Measurements from ENCODE around the gene ADAMTSL5. TPM values are rescaled to one million over a fixed set of nuclear protein-coding genes. Genes with fewer than 3 reads are reported as not detected.
A peak's percentile ranks its signal among the peaks of the same experiment; 100 is the strongest.

Gene ADAMTSL5
- total and polyA plus RNA-seq, 2 of the 8 experiments (the other 6 are each of a cell fraction or from before 2014, with no cell fraction given), result 0.82 to 0.99 TPM

GRCh38 chr19:1525343-1525742 is 12.5 kb upstream of the ADAMTSL5 start (continued):
- TF ChIP-seq CHD7 (IDR thresholded peaks at IDR 0.05; ENCODE audit: insufficient replicate concordance, low read length) (no peak), CTCF (IDR thresholded peaks at IDR 0.05; ENCODE audit: control extremely low read depth in 1 of 3, insufficient read depth in 1 of 3, low read depth in 1 of 3, low read length in 3 of 3) (peak in 1 of 3 experiments; percentile 35; a peak in 1 of 4 replicates), YY1 (IDR thresholded peaks at IDR 0.05; ENCODE audit: low read depth, low read length) (no peak), POU5F1 (IDR thresholded peaks at IDR 0.05; ENCODE audit: low read depth, low read length) (no peak), MAX (IDR thresholded peaks at IDR 0.05) (no peak), SP2 (IDR thresholded peaks at IDR 0.05; ENCODE audit: low read length) (no peak), SIN3A (conservative IDR thresholded peaks at IDR 0.05 in 1 of 2, IDR thresholded peaks at IDR 0.05 in 1 of 2; ENCODE audit: low read depth in 1 of 2, low read length in 2 of 2) (no peak), GABPA (IDR thresholded peaks at IDR 0.05; ENCODE audit: borderline replicate concordance, insufficient read depth, low read length) (0 out of 2 replicates have a peak, but pooled peaks have one; percentile 42), EGR1 (IDR thresholded peaks at IDR 0.05; ENCODE audit: borderline replicate concordance, low read depth, low read length) (no peak)
